Stimulated activated CD4-positive, alpha-beta T cell treated with anti-CD3 and anti-CD28 coated beads, TNF-alpha, amount 100 ng/mL, for 4 hours (primary cell): ENCODE measurements around the gene ZNF750.
A peak's percentile ranks its signal among the peaks of the same experiment; 100 is the strongest.
"Not testable (repeated sequence)": the region's sequence is repeated elsewhere in the genome, so short reads cannot be mapped to it uniquely, and the experiment has no call there.

Experiments used
- DNase-seq, 3 experiments: peaks; one replicate each; pipeline ENCODE4 v3.0.0-alpha.2; 2020; ENCODE audit warnings: low read depth in 3 of 3

The ZNF750 gene

GRCh38 chr17:82793974-82794630, 45.7 kb downstream of the ZNF750 start:
- DNase-seq, result no peak

GRCh38 chr17:82791532-82791931, 48.3 kb downstream of the ZNF750 start:
- DNase-seq, result no peak

- DNase-seq, result no peak
Observed at GRCh38 chr17:82790391-82790790, 49.4 kb downstream of the ZNF750 start.

DNA sequence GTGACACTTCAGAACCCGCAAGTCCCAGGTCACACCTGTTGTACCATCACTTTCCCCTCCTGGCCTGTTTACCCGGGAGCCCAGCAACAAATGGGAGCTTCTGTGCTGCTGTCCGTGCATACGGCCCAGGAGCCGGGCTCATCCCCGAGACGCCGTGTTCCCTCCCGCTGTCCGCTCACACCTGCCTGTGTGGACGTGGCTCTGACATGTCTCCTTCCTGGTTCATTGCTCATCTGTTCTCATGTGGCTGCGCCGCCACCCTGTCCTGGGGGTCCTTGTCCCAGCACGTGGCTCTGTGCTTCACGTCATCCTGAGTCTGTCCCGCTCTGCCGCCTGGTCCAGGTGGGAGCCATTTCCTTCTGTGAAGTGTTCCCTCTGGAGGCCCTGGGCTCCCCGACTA, 50.0 kb downstream of the ZNF750 start:
- DNase-seq, result no peak

- no peak for DNase-seq
Observed at GRCh38 chr17:82789051-82789592, 50.7 kb downstream of the ZNF750 start.

DNA sequence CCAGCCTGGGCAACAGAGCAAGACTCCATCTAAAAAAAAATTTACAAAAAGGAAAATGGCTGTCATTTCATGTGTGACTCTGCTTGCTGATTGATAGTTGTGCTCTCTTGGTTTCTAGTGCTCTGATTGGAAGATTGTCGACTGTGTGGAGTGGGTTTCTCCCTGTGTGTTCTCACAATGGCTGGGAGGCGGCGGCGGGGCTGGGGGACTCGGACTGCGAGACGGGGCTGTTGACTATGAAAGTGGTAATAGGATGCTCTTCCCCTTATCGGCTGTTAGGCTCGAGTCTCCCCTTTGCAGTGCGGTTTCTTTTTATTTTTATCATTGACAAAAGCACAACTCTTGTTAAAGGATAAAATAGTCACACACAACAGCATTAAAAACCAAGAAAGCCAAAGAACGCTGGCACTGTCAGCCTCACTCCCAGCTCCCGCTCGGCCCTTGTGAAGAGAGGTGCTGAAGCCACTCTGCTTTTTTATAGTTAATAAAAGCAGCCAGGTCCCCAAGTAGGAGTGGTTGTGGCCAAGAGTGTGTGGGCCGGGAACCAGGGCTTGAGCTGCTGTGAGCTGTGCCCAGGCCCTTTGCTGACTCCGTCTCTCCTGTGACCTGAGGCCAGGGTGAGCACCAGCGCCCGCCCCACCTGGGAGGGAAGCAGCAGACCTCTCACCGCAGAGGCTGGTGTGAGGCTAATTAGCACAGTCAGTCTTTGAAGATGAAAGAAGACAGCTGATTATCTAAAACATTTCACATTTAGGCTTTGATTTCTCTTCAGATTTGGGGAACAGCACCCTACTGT, 51.4 kb downstream of the ZNF750 start:
- no peak for DNase-seq

GRCh38 chr17:82787081-82787848, 52.6 kb downstream of the ZNF750 start:
- DNase-seq, result no peak

GRCh38 chr17:82786427-82786826, 53.4 kb downstream of the ZNF750 start:
- DNase-seq, result no peak

DNA sequence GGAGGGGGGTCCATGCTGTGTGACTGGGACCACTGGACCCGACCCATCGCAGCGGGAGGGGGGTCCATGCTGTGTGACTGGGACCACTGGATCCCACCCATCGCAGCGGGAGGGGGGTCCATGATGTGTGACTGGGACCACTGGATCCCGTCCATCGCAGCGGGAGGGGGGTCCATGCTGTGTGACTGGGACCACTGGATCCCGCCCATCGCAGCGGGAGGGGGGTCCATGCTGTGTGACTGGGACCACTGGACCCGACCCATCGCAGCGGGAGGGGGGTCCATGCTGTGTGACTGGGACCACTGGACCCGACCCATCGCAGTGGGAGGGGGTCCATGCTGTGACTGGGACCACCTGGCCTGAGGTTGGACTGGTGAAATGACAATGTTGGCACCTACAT, 54.2 kb downstream of the ZNF750 start:
- DNase-seq, result not testable (repeated sequence)

GRCh38 chr17:82783498-82783897, 56.3 kb downstream of the ZNF750 start:
- no peak for DNase-seq

DNA sequence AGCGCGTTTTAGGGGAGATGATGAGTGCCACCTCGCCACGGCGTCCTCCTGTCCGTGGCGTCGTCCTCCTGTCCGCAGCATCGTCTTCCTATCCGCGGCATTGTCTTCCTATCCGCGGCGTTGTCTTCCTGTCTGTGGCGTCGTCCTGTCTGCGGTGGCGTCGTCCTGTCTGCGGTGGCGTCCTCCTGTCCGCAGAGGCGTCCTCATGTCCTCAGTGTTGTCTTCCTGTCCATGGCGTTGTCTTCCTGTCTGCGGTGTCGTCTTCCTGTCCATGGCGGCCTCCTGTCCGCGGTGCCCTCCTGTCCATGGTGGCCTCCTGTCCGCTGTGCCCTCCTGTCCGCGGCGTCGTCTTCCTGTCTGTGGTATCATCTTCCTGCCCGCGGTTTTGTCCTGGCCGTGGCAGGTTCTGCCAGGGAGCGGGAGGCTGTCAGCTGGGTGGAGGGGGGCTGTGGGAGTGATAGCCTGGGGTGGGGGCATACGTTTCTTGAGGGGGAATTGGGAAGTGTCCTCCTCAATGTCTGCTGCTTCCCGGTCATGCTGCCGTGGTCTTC, 57.1 kb downstream of the ZNF750 start:
- no peak for DNase-seq

DNA sequence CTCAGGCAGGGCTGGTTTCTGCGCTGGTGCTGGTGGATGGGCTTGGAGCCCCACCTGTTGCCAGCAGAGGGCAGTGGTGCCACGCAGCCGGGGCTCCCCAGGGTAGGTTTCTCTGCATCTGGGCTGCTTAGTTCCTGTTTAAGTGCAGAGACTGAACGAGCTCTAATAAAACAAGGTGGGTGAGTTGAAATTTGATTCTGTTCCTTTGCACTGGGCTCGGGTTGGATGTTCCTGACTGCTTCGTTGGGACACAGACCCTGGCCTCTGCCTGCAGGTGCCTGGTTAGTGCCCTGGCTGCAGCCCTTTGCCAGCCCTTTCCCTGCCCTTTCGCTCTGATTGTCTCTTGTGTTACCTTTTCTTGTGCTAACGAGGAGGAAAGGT, 57.9 kb downstream of the ZNF750 start:
- DNase-seq, result peak; percentile 67 to 75 (median 73)

DNA sequence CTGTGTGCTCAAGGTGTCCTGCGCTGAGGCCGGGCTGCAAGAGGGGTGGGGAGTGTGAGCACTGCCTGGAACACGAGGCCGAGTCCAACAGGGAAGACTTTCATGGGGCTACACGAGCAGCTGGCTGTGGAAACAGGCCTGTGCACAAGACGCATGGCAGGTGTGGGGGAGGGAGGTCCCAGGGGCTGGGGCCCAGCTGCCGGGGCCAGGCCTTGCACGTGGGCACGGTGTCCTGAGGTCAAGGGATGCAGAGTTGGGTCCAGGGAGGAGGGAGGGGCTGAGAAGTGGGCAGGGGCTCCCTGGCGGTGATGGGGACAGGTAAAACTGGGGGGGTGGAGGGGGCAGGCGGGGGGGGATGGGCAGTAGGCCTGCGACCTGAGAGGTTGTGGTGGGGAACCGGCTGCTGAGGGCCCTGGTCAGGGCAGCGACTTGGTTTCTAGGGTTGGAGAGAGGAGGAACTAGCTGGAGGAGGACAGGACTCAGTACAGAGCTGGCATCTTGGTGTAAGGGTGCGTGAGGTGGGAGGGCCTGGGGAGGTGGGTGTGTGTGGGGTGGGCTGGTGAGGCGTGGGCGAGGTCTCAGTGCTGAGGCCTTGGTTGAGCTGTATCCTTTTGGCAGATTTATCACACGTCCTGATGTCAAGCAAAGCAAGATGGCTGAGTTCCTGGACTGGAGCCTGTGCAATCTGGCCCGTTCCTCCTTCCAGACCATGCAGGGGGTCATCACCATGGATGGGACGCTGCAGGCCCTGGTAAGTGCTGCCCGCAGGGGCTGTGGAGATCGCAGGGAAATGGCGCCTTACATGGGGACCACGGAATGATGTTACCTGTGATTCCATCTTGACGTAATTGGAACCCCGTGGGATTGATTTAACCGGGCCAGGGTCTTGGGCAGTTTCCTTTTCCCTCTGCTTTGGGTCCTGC, 58.6 kb downstream of the ZNF750 start:
- DNase-seq, result no peak

GRCh38 chr17:82780195-82780594, 59.6 kb downstream of the ZNF750 start:
- no peak for DNase-seq

DNA sequence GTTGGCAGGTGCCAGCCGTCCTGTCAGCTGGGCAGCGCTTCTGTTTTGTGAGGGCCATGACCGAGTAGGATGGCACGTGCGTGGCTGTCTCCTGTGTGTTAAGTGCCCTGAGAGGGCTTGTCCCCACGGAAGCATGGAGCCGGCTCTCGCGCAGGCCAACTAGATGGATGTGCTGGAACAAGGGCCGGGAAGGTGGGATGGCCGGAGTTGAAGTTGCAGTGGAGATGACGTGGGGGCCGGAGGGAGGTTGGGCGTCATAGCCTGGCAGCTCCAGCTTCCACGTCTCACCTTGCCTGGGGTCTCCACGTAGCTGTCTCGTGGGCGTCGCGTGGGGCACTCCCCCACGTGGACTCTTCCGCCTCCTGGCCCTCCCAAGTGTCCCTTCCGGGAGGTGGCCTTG, 60.3 kb downstream of the ZNF750 start:
- DNase-seq, result no peak
